HUES48 (cell line): ENCODE measurements around the gene TTC34.
"Not testable (repeated sequence)": the region's sequence is repeated elsewhere in the genome, so short reads cannot be mapped to it uniquely, and the experiment has no call there.

Source experiments
- H3K27ac ChIP-seq: one replicate; pipeline ENCODE4 v1.7.0; 2013; ENCODE audit warnings: low read depth, low read length, inconsistent platforms
- H3K27me3 ChIP-seq: 2 replicates; pipeline ENCODE4 v1.6.1; 2013; ENCODE audit warnings: mild to moderate bottlenecking, low read length; ENCODE audit not compliant: control insufficient read depth, insufficient read depth
- H3K36me3 ChIP-seq: 2 replicates; pipeline ENCODE4 v1.6.1; 2013; ENCODE audit warnings: low read length; ENCODE audit not compliant: control insufficient read depth, insufficient read depth
- H3K4me1 ChIP-seq: 2 replicates; pipeline ENCODE4 v1.6.1; 2013; ENCODE audit warnings: mild to moderate bottlenecking, low read length; ENCODE audit not compliant: control insufficient read depth, insufficient read depth
- H3K4me3 ChIP-seq: 2 replicates; pipeline ENCODE4 v1.5.1; 2013; ENCODE audit warnings: mild to moderate bottlenecking, low read depth, low read length
- H3K9ac ChIP-seq: 2 replicates; pipeline ENCODE4 v1.6.1; 2013; ENCODE audit warnings: mild to moderate bottlenecking, low read depth, low read length, moderate library complexity
- H3K9me3 ChIP-seq: 2 replicates; pipeline ENCODE4 v1.6.1; 2013; ENCODE audit warnings: low read length; ENCODE audit not compliant: control insufficient read depth, insufficient read depth

TTC34 gene

GRCh38 chr1:2652926-2653571, 148.4 kb downstream of the TTC34 start:
- H3K27me3 ChIP-seq = not testable (repeated sequence)
- H3K9me3 ChIP-seq = peaks cover 69% of the 10 kb centered on the region

DNA sequence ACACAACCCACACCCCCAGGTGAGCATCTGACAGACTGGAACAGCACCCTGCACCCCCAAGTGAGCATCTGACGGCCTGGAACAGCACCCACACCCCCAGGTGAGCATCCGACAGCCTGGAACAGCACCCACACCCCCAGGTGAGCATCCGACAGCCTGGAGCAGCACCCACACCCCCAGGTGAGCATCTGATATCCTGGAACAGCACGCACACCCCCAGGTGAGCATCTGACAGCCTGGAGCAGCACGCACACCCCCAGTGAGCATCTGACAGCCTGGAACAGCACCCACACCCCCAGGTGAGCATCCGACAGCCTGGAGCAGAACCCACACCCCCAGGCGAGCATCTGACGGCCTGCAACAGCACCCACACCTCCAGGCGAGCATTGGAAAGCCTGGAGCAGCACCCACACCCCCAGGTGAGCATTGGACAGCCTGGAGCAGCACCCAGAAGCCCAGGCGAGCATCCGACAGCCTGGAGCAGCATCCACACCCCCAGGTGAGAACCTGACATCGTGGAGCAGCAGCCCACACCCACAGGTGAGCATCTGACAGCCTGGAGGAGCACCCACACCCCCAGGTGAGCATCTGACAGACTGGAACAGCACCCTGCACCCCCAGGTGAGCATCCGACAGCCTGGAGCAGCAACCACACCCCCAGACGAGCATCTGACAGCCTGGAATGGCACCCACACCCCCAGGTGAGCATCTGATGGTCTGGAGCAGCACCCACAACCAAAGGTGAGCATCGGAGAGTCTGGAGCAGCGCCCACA, 149.2 kb downstream of the TTC34 start:
- not testable (repeated sequence) for H3K4me3 ChIP-seq, H3K27me3 ChIP-seq, H3K4me1 ChIP-seq, H3K36me3 ChIP-seq, H3K27ac ChIP-seq, H3K9ac ChIP-seq
- H3K9me3 ChIP-seq = peaks cover 70% of the 10 kb centered on the region

More at GRCh38 chr1:2652926-2653571, 148.4 kb downstream of the TTC34 start:
- not testable (repeated sequence) for H3K4me1 ChIP-seq, H3K36me3 ChIP-seq, H3K9ac ChIP-seq, H3K27ac ChIP-seq, H3K4me3 ChIP-seq

DNA sequence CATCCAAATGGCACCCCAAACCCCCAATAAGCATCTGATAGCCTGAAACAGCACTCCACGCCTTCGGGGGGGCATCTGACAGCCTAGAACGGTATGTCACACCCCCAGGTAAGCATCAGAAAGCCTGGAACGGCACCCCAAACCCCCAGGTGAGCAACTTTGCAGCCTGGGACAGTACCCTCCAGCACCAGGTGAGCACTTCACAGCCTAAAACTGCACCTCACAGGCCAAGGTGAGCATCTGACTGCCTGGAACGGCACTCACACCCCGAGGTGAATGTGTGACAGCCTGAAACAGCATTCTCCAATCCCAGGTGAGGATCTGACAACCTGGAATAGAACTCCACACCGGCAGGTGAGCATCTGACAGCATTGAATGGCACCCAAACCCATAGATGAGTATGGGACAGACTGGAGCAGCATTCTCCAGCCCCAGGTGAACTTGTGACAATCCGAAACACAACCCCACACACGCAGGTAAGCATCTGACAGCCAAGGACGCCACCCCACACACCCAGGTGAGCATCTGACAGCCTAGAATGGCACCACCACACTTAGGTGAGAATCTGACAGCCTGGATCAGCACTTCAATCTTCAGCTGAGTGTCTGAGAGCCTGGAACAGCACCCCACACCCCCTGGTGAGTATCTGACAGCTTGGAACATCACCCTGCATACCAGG, 150.4 kb downstream of the TTC34 start:
- Histone ChIP-seq H3K9me3 (peaks cover 79% of the 10 kb centered on the region), H3K36me3 (no peaks in the 10 kb centered on the region), H3K27ac (no peak overlapping the region), H3K4me3 (no peak overlapping the region), H3K4me1 (no peaks in the 10 kb centered on the region), H3K27me3 (no peaks in the 10 kb centered on the region), H3K9ac (no peak overlapping the region)

- Histone ChIP-seq H3K9me3 (peaks cover 40% of the 10 kb centered on the region), H3K27me3 (no peaks in the 10 kb centered on the region), H3K4me3 (no peak overlapping the region), H3K27ac (no peak overlapping the region), H3K9ac (no peak overlapping the region), H3K4me1 (peaks cover 5% of the 10 kb centered on the region; the same call in 1 of the 2 replicates), H3K36me3 (no peaks in the 10 kb centered on the region)
Observed at GRCh38 chr1:2646837-2647236, 154.7 kb downstream of the TTC34 start.

GRCh38 chr1:2645776-2646175, 155.7 kb downstream of the TTC34 start:
- H3K36me3 ChIP-seq = no peaks in the 10 kb centered on the region
- no peak overlapping the region for H3K9ac ChIP-seq
- peaks cover 30% of the 10 kb centered on the region for H3K9me3 ChIP-seq
- no peak overlapping the region for H3K4me3 ChIP-seq
- H3K27ac ChIP-seq = no peak overlapping the region
- peaks cover 5% of the 10 kb centered on the region; the same call in 1 of the 2 replicates for H3K4me1 ChIP-seq
- no peaks in the 10 kb centered on the region for H3K27me3 ChIP-seq

GRCh38 chr1:2645143-2645542, 156.3 kb downstream of the TTC34 start:
- Histone ChIP-seq H3K27me3 (no peaks in the 10 kb centered on the region), H3K4me1 (peaks cover 5% of the 10 kb centered on the region; the same call in 1 of the 2 replicates), H3K36me3 (no peaks in the 10 kb centered on the region), H3K9ac (no peak overlapping the region), H3K4me3 (no peak overlapping the region), H3K9me3 (peaks cover 24% of the 10 kb centered on the region; the same call in 1 of the 2 replicates), H3K27ac (no peak overlapping the region)

GRCh38 chr1:2644591-2645101, 156.8 kb downstream of the TTC34 start:
- Histone ChIP-seq H3K9ac (no peak overlapping the region), H3K27ac (no peak overlapping the region), H3K36me3 (no peaks in the 10 kb centered on the region), H3K4me3 (no peak overlapping the region), H3K27me3 (no peaks in the 10 kb centered on the region), H3K9me3 (peaks cover 24% of the 10 kb centered on the region; the same call in 1 of the 2 replicates), H3K4me1 (peaks cover 5% of the 10 kb centered on the region; the same call in 1 of the 2 replicates)

DNA sequence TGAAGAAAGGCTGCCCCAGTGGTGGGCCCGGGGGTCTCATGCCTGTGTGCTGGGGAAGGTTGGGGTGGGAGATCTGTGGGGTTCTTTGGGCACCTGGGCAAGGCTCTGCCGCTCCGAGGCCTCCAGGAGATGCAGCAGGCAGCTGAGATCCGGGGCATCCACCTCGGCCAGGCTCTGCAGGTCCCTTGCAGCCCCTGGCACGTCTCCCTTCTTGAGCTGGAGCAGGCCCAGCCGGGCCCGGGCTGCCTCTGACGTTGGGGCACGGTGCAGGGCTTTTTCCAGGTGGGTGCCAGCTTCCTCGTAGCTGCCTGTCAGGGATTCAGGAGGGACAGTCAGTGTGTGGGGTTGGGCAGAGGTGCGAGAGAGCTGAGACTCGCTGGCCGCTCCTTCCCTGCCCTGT, 157.3 kb downstream of the TTC34 start:
- Histone ChIP-seq H3K9ac (no peak overlapping the region), H3K36me3 (no peaks in the 10 kb centered on the region), H3K27ac (no peak overlapping the region), H3K27me3 (0 out of 2 replicates have a peak, but pooled peaks cover 1% of the 10 kb centered on the region), H3K9me3 (peaks cover 20% of the 10 kb centered on the region; the same call in 1 of the 2 replicates), H3K4me1 (peaks cover 5% of the 10 kb centered on the region; the same call in 1 of the 2 replicates), H3K4me3 (no peak overlapping the region)

DNA sequence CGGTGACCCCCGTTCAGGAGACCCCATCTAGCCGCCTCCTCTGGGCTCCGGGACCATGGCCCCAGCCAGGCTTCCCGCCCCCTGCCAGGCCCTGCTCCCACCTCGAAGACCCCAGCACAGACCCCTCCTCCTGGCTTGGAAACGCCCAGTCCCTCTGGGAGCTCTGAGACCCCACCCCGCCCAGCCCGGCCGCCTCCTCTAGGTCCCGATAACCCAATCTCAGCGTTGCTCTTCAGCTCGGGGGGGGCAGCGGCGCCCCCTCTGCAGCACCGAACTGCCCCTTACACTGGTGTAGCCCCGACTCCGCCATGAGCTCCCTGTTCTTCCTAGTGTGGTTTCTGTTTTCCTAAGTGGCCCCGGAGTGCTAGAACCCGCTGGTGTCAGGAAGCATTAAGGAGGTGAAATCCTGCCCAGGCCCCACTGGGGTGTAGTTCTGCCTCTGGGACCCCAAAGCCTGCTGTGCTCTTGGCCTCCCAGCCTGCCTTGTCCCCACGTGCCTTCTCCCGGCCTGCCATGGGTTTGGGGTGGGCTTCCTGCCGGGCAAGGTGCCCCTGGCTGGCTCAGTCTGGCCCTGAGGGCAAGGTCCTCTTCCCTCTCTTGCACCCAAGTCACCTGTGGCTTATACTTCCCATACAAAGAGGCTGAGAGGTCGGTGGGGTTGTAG, 157.9 kb downstream of the TTC34 start:
- peaks cover 14% of the 10 kb centered on the region; the same call in 1 of the 2 replicates for H3K9me3 ChIP-seq
- H3K4me1 ChIP-seq = peaks cover 5% of the 10 kb centered on the region; the same call in 1 of the 2 replicates
- 0 out of 2 replicates have a peak, but pooled peaks cover 8% of the 10 kb centered on the region for H3K27me3 ChIP-seq
- H3K4me3 ChIP-seq = peak overlapping the region; percentile 67
- H3K27ac ChIP-seq = no peak overlapping the region
- H3K9ac ChIP-seq = no peak overlapping the region
- no peaks in the 10 kb centered on the region for H3K36me3 ChIP-seq
